GM18499 (cell line): ENCODE data around the gene UBL4A.
A peak's percentile ranks its signal among the peaks of the same experiment; 100 is the strongest.
"Not testable (repeated sequence)": the region's sequence is repeated elsewhere in the genome, so short reads cannot be mapped to it uniquely, and the experiment has no call there.

ENCODE experiments used
- ATAC-seq: cut with Tn5 transposase; IDR thresholded peaks from one replicate; pipeline ENCODE4 v1.9.1; 2021; ENCODE audit warnings: moderate number of reproducible peaks; ENCODE audit not compliant: insufficient read depth, unreplicated experiment

UBL4A gene

DNA sequence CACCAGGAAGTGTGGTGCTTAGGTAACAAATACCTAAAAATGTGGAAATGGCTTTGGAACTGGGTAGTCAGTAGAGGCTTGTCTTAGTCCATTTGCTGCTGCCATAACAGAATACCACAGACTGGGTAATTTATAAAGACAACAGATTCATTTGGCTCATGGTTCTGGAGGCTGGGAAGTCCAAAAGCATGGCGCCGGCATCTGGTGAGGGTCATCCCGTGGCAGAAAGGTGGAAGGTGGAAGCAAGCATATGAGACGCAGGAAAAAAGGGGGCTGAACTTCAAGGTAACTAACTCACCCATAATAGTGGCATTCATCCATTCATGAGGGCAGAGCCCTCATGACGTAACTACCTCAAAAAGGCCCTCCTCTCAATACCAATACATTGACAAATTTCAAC lies 23.0 kb upstream of the UBL4A start:
- no peak for ATAC-seq

DNA sequence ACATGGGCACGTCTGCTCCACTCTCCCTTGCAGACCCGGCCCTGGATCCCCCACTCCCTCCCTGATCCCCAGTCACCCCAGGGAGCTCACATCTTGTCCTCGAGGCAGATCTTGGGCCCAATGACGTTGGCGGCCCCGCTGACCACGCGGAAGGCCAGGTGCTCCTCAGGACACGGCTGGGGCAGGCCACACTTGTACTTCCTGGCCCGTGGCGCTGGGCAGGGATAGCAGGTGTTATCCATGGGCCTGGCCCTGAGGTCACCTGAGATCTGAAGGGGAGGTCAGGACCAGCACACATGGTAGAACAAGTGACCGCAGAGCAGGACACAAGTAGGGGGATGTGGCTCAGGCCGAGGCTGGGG lies 21.9 kb upstream of the UBL4A start:
- ATAC-seq, result no peak

DNA sequence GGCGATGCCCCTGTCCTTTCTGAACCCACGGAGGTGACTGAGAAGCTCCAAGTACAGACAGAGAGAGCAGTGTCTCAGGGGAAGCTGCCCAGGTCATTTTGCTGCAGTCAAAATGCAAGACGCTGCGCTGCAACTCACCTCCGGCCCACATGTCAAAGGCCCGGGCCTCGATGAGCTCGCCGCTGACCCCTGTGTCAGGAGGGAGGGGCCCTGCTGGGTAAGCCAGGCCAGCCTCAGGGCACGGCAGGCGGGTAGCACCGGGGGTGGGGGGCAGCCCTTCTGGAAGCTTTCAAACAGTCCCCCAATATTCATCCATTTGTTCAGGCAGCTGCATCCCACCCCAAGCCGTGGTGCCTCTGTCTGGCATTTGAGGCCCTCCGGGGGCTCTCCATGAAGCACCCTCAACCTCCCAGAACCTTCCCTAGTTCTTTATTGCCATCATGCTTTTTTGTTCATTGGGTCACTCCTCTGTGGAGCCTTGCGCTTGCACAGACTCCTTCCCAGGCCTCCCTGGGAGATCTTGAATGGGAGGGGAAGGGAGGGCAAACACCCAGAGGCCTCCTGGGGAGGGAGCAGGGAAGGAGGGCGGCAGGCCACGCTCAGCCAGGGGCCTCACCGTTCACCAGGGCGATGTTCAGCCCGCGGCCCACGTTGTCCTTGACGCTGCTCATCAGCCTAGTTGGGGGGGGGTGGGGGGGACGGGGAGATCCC lies 21.4 kb upstream of the UBL4A start:
- ATAC-seq, result no peak

DNA sequence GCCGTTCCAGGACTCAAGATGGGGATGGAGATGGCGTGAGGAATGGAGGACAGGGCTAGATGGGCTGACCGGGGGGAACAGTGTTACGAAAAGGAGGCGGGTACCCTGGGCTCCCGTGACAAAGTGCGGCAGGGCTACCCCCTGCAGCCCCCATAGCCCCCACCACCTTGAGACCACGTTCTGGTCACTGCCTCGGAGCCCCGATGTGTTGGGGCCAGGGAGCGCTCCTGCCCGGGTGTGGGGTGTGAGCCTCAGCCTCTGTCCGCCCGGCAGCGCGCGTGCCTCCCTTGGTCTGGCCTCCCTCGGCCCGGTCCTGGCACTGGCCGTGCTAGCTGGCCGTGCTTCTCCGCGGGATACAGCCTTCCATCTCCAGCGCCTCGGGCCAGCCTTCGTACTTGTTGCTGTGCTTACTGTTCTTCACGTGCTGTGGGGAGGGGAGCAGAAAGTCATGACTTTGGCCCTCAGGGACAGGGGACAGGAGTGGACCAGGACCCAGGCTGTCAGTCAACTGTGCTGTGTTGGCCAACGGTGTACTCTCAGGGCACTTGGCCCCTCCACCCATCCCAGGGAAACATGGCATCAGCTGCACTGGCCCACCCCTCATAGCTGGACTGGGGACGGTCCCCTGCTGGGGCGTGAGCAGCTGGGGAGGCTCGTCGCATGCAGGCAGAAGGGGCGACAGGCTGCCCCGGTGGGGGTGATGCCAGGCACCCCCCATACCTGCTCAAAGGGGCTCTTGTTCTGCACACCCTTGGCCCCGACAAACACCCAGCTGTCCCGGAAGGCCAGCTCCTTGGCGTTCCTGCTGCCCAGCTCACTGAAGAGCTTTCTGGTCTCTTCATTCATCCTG lies 20.3 kb upstream of the UBL4A start:
- no peak for ATAC-seq

DNA sequence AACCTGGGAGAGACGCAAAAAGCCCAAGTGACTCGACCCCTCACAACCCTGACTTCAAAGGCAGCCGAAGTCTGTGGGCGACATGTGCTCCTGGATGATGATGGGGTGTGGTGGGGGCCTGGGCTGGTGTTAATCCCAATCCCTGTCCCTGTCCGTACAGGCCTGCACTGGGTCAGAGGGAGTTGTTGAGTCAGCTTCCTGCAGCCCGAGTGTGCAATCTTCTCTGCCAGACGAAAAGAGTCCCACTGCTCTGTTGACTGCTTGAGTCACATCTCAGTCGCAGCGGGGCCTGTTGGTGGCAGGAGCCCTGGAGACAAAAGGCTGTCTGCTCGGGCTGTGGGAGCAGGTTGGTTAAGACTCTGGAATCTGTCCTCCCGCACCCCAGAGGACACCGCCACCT lies 19.3 kb upstream of the UBL4A start:
- ATAC-seq, result no peak

DNA sequence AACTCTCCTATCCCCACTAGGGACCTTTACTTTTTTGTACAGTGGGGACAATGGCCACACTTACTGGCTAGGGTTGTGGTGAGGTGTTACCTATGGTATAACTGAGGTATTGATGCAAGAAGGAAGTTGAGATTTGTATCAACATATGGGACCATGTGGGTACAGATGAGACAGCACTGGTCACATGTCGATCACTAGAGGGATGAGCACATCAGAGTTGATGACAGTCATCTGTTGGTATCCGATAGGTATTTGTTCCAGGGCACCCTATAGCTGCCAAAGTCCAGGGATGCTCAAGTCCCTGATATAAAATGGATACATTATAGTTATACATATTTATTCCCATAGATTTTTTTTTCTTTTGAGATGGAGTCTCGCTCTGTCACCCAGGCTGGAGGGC lies 16.6 kb upstream of the UBL4A start:
- no peak for ATAC-seq

DNA sequence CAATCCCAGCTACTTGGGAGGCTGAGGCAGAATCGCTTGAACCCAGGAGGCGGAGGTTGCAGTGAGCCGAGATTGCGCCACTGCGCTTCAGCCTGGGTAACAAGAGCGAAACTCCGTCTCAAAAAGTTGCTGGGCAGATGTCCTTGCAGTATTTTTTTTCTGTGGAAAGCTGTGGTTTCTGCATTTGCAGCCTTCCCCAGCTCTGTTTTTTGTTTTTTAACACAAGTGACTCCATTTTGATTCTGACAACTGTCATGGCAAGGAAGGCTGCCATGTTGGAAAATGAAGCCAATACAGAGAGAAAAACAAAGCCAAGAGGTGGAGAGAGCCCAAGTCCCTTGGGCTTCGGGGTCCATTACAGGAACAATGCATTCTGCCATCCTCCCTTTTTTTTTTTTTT lies 15.7 kb upstream of the UBL4A start:
- ATAC-seq, result no peak

DNA sequence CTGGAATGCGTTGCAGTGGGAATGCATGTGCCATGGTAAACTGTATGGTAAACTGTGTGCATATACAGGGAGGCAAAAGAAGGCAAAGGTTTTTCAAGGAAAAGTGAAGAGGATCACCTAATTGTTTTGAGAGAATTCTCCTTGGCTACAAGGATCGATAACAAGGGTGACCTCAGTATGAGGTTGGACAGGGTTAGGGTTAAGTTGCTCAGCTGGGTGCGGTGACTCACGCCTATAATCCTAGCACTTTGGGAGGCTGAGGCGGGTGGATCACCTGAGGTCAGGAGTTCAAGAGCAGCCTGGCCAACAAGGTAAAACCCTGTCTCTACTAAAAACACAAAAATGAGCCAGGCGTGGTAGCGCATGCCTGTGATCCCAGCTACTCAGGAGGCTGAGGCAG lies 15.0 kb upstream of the UBL4A start:
- not testable (repeated sequence) for ATAC-seq

DNA sequence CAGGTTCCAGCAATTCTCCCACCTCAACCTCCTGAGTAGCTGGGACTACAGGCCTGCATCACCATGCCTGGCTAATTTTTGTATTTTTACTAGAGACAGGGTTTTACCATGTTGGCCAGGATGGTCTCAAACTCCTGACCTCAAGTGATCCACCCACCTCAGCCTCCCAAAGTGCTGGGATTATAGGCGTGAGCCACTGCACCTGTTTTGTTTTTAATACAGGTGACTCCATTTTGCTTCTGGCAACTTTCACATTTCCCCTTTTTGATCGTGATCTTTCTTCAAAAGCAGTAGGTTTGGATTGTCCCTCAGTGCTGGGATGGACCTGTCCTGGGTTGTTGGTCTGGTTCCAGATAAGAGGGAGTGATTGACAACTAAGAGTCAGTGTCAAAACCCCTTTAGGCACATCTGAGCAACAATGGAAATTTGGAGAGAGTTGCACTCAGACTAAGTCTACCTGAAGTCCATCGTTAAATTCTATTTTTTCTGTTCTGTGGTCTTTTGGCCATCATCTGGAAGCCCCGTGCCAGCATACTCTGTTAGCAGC lies 10.2 kb upstream of the UBL4A start:
- ATAC-seq, result not testable (repeated sequence)

DNA sequence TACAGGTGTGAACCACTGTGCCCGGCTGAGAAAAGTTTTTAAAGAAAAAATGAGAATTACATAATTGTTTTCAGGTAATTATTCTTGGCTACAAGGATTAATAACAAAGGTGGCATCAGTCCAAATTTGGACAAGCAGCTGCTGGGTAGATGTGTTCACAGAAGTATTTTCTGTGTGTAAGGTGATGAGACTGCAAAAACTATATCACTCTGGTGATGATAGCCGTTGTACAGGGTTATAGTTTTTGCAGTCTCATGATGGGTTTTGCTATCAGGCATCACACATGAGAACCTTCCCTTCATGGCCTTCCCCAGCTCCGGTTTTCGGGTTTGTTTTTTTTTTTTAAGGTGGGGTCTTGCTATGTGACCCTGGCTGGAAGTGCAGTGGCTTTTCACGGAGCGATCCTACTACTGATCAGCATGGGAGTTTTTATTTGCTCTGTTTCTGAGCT lies 9.1 kb upstream of the UBL4A start:
- ATAC-seq, result no peak

DNA sequence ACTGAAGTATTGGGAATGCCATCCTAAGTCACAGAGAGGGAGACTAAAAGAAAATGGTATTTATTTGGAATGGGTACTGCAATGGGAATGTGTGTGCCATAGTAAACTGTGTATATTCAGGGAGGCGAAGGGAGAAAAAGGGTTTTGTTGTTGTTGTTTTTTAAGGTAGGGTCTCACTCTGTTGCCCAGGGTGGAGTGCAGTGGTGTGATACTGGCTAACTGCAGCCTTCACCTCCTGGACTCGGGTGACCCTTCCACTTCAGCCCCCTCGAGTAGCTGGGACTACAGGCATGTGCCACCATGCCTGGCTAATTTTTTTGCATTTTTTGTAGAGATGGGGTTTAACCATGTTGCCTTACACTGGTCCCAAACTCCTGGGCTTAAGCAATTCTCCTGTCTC lies 8.3 kb upstream of the UBL4A start:
- no peak for ATAC-seq

DNA sequence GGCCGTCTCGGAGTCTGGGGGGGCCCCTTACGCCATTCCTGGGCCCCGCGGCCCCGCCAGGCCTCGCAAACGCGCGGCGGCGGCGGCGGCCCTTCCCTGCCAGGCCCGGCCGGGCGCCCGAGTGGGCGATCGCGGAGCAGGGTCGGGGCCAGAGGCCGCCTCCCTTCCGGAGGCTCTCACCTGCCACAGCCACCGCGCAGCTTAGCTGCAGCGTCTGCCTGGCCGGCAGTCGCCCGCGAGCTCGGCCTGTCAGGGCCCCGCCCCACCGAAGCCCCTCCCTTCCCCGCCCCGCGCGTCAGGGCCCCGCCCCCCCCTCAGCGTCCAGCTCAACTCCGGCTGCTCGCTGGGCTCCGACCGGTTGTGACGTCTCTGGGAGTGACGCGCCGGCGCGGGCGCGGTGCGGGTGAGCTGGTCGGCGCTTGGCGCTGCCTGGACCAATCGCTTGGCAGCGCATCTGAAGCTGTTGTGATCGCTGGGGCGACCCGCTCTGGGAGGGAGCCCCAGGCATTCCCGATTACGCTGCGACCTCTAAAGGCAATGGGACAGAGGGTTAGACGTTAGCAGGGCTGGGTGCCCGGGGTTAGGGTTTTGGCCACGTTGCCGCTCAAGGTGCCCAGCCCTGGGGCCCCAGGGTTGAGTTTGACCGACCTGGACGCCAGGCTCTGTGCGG lies 4.1 kb upstream of the UBL4A start, which contains the start of gene SLC10A3:
Gene SLC10A3 (minus strand): TSS at position 216 of the 670 bp plus-strand sequence. CDS start 1,689 bp downstream, outside the sequence.
- ATAC-seq, result peak; percentile 49

DNA sequence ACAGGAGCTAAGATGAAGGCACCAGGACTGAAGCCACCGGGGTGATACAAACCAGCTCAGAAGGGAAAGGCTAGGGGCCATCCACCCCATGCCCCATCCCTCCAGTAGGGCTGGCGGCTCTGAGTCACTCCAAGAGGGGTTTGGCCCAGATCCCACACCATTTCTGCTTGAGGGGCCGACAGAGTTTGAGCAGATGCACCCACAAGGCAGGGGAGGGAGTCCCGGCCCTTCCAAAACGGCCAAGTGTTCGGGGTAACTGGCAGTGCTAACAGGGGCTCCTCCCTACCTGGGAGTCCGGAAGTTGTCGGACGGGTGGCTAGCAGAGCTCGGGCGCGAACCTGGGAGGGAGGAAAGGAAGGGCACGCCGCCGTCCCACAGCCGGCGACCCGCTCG lies 3.6 kb upstream of the UBL4A start:
- ATAC-seq, result peak; percentile 9

DNA sequence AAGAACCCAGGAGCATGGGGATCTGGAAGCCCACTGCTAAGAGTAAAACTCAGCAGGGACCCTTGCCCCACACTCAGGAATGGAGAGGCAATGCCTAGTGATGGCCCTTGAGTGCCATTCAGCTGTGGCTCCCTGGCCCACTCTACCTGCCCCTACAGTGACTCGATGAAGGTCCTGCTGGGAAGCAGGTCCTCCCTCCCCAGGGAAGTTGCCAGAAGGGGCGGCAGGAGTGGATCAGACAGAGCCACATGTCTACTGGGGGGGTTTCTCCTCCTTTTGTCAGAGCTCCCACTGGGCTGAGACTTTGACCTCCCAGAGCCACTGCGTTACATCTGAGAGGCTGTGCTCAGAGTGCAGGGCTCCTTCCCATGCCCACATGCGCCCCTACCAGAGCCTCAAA lies 2.8 kb upstream of the UBL4A start:
- no peak for ATAC-seq

DNA sequence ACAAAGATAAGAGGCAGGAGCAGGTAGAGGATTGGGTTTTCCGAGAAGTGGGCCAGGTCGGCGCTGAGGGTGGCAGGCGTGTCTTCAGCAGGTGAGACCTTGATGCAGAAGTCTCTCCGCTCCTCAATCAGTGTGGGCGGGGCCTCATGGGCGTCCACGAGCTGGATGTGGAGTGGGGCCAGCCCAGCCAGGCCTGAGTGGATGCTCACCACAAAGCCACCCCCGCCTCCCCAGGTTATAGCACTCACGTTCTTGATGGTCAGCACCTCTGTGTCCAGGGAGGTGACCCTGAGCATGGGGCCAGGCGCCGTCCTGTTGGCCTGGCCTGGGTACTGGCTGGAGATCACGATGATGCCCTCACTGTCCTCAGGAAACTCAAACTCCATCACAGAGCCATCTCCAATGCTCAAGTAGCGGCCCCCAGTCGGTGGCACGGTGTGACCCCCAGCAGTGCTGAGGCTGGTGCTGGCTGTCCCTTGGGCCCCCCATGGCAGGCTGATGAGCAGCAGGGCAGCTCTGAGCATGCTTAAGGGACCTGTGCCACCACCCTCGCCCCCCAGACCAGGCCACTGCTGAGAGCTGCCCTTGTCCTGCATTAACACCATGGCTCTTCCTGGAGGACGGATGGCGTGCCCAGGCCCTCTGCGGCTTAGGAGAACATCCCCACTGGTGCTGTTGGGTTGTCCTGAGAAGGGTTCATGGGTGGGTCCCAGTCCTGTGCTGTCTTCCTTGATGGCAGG lies 2.1 kb upstream of the UBL4A start:
- ATAC-seq, result no peak

DNA sequence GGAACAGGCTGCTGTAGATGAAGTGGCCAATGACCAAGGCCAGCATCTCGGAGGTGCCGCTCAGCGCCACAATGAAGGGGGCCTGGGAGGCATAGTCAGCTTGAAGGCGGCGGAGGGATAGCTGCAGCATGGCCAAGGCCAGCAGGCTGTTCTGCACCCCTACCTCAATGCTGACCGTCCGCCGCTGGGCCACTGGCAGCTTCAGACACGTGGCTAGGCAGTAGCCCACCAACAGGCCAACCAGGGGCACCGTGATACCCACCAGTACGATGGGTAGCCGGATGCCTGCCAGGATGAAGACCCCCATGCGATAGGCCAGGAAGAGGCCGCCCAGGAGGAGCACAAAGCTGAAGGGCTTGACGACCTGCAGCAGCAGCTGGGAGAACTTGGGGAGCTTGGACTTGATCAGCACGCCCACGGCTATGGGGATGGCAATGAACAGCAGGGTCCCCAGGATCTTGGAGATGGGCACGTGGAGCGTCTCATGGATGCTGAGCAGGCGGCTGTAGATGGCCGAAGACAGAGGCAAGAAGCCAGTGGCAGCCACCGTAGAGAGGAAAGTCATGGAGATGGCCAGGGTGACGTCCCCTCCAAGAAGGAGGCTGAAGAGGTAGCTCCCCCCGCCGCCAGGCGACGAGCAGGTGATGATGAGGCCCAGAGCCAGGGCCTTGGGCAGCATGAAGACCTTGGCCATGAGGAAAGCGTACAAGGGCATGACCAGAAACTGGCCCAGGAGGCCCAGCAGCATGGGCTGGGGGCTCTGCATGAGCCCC lies 1.3 kb upstream of the UBL4A start:
- ATAC-seq, result no peak

DNA sequence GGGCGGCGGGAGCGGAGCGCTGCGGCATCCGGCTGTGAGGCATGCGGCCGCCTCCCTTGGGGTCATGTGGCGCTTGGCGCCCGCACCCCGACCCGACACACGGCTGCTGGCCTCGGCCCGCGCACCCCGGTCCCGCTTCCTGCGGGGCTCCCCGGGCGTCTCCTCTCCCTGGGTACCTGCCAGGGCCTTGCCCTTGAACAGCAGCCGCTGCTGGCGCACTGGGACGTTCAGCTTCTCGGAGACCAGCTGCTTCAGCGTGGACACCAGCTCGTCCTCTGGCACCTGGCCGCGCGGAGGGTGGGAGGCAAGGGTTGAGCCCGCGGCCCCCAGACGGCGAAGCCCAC lies 391 bp downstream of the UBL4A start:
- ATAC-seq, result no peak

DNA sequence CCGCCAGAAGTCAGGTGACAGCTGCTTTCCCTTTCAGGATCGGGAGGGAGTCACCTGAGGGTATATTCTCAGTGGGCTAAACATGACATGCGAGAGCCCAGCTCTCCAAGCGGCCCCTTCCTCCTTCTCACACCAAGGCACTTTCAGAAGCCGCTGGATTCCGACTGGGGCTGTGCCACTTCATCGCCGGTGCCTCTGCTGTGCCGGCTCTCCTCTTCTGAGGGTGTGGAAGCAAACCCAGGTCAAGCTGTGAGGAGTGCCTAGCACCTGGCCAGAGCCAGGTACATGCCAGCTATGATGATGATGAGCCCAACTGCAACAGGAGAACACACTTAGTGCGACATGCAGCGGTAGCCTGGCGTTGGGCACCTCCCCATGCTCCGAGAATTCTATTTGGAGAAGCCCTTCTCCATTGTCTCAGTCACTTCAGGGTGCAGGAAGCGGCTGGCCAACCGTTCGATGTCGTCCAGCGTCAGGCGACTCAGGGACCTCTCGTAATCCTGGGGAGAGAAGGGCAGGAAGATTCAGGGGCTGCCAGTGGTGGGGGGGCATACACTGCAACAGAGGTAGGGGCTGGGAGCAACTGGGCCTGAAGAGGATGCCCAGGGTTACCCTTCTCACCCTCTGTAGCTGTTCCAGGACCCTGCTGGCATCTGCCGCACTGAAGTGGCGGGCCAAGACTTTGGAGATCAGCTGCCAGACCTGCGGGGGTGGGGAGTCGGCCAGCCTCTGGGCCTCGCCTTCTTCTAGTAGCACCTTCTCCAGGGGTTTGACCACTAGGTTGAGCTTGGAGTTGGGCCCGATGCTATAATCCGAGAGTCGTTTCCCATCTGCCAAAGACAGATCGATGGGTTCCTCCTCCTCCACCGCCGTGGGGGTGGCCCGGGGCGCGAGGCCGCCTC lies 1.0 kb downstream of the UBL4A start:
- ATAC-seq, result no peak
